Activated CD8-positive, alpha-beta T cell treated with anti-CD3 and anti-CD28 coated beads for 36 hours (primary cell): ENCODE measurements around the gene C10orf90. TPM values are rescaled to one million over a fixed set of nuclear protein-coding genes. Genes with fewer than 3 reads are reported as not detected.

Experiments used
- ATAC-seq: fragments of 200-7000 bp; cut with Tn5 transposase; one replicate; pipeline ENCODE4 v1.10.0; 2021; ENCODE audit warnings: mild to moderate bottlenecking, moderate library complexity
- CTCF ChIA-PET: fragments of 350-600 bp; sonication (Branson Sonifier 250); formaldehyde crosslinking; loops from one replicate; lab custom pipeline; 2021; ENCODE audit warnings: antibody characterized with exemption; lab: Charles Lee
- POLR2A ChIA-PET: fragments of 350-600 bp; sonication (Branson Sonifier 250); formaldehyde crosslinking; loops from one replicate; lab custom pipeline; 2021; ENCODE audit warnings: antibody characterized with exemption; lab: Charles Lee
- DNase-seq: peaks from one replicate; pipeline ENCODE4 v3.0.0-alpha.2; 2020
- H3K27ac Mint-ChIP-seq: one replicate; pipeline ENCODE4 v1.8.0; 2021; ENCODE audit warnings: mild to moderate bottlenecking, mixed read lengths
- H3K27me3 Mint-ChIP-seq: one replicate; pipeline ENCODE4 v1.8.0; 2021; ENCODE audit warnings: mixed read lengths
- H3K36me3 Mint-ChIP-seq: one replicate; pipeline ENCODE4 v1.8.0; 2021; ENCODE audit warnings: low read depth, mixed read lengths
- H3K4me1 Mint-ChIP-seq: one replicate; pipeline ENCODE4 v1.8.0; 2021; ENCODE audit warnings: low read depth, mixed read lengths
- H3K4me3 Mint-ChIP-seq: one replicate; pipeline ENCODE4 v1.8.0; 2021; ENCODE audit warnings: mild to moderate bottlenecking, moderate library complexity, mixed read lengths
- H3K9me3 Mint-ChIP-seq: one replicate; pipeline ENCODE4 v1.8.0; 2021; ENCODE audit warnings: mixed read lengths
- intact Hi-C: fragments of 100-400 bp; cut with micrococcal nuclease; formaldehyde crosslinking; loops from one replicate; pipeline ENCODE4 v1.10.0; 2022
- total RNA-seq, 2 experiments: library from RNA; stranded (reverse); gene quantifications; one replicate each; pipeline ENCODE4 v1.2.3, GENCODE V29; 2021
- TF ChIP-seq, protein P1 (sequence below): fragments of 200-600 bp; IDR thresholded peaks from one replicate; pipeline ENCODE4 v1.8.0; 2022; ENCODE audit warnings: antibody characterized with exemption, mild to moderate bottlenecking

Gene C10orf90
- total RNA-seq, 2 experiments from 2014 or later: not detected

DNA sequence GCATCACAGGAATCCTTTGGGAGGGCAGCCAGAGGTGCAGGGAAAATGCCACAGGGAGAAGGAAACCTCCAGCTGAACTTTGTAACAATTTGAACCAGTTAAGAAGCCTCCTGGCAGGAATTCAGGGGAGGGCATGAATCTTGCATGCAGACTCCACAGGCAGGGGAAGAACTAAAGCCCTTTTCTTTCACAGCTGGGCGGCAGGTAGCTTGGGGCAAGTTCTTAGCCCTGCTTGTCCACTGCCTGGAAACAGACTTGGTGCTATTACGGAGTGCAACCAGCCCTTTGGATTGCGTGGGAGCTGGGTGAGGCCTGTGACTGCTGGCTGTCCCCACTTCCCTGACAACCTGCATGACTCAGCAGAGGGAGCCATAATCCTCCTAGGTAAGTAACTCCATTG lies 230.6 kb downstream of the C10orf90 start:
- no peak for ATAC-seq
- TF ChIP-seq, protein P1, sequence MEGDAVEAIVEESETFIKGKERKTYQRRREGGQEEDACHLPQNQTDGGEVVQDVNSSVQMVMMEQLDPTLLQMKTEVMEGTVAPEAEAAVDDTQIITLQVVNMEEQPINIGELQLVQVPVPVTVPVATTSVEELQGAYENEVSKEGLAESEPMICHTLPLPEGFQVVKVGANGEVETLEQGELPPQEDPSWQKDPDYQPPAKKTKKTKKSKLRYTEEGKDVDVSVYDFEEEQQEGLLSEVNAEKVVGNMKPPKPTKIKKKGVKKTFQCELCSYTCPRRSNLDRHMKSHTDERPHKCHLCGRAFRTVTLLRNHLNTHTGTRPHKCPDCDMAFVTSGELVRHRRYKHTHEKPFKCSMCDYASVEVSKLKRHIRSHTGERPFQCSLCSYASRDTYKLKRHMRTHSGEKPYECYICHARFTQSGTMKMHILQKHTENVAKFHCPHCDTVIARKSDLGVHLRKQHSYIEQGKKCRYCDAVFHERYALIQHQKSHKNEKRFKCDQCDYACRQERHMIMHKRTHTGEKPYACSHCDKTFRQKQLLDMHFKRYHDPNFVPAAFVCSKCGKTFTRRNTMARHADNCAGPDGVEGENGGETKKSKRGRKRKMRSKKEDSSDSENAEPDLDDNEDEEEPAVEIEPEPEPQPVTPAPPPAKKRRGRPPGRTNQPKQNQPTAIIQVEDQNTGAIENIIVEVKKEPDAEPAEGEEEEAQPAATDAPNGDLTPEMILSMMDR: no peak
- Mint-ChIP-seq H3K36me3 (no peaks in the 10 kb centered on the region), H3K27me3 (peaks cover 4% of the 10 kb centered on the region), H3K4me3 (no peak overlapping the region), H3K9me3 (no peaks in the 10 kb centered on the region), H3K4me1 (no peaks in the 10 kb centered on the region), H3K27ac (no peak overlapping the region)
- CTCF ChIA-PET: no interaction called here
- POLR2A ChIA-PET: interaction anchor here (0.6 kb wide), 1 partner anchor 9 kb away, joined by 3 read pairs; no protein-coding TSS in a partner anchor
- intact Hi-C loops: no loop called here
- no peak for DNase-seq

DNA sequence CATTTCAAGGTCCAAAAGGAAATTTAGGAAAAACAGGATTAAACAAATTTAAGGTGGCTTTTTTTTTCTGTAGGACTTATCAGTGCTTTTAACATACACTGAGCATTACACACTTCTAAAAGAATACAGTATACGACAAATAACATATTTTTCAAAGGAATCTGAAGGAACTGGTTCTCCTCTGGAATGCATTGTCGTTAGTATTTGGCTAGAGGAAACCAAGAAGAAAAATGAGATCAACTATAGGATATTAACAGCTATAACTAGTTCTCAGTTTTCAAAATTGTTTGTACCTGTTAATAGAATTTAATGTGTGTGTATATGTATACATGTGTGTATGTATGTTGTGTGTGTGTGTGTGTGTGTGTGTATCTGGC lies 232.1 kb downstream of the C10orf90 start:
- ATAC-seq (no peak), DNase-seq (no peak)
- intact Hi-C loops: no loop called here
- H3K9me3 Mint-ChIP-seq: no peaks in the 10 kb centered on the region
- ChIA-PET POLR2A (no interaction called here), CTCF (no interaction called here)
- H3K36me3 Mint-ChIP-seq: no peaks in the 10 kb centered on the region
- no peaks in the 10 kb centered on the region for H3K4me1 Mint-ChIP-seq
- TF ChIP-seq, protein P1: no peak
- H3K4me3 Mint-ChIP-seq: no peak overlapping the region
- H3K27ac Mint-ChIP-seq: no peak overlapping the region
- peaks cover 4% of the 10 kb centered on the region for H3K27me3 Mint-ChIP-seq

DNA sequence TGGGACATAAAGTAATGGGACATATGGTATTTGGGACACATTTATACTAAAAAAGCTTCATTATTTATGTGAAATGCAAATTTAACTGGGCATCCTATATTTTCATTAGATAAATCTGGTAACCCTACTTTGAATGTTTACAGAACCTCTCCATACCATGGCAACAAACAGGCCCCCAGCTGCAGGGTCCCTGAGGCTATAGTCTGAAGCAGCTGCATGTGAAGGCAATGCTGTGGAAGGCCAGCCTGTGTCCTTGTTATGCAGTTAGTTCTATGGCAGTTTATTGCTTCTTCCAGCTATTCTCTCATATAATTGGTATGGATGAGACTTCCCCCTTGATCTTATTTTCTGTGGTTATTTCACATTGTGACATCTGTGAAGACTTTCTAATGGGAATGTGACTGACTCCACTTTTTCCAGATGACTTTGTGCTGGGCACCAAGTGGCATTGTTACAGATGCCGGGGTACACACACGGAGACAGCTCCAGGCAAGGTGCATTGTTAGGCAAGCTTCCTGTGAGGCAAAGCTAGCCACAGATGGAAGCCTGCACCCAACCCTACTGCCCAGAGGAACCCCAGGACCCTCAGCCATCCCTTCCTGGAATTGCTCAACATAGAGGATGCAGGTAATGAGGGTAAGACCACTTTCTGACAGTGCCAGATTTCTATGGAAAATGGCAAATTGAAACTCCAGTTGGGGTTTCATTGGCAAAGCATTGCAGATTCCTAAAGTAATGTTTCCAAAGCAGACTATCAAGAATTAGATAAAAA lies 232.7 kb downstream of the C10orf90 start:
- Mint-ChIP-seq H3K4me3 (no peak overlapping the region), H3K27ac (no peak overlapping the region)

DNA sequence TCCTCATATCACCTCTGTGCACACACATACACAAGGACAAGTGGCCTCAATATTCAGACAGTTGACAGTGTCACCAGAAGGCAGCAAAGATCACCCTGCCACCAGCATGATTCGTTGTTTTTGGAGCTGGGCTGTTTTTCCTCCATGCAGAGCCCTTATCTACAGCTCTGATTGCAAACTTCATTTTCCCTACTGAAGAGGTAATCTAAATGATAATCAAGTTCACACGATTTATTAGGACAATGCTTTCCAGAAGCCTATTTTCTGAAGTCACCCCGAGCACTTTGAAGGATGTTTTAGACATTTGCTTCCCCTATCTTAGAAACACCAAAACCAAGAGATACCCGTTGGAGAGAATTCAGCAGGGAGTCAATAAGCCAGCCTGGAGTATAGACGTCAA lies 236.3 kb downstream of the C10orf90 start:
- intact Hi-C loops: no loop called here
- TF ChIP-seq, protein P1: no peak
- POLR2A ChIA-PET: no interaction called here

More for the DNA sequence above, 232.7 kb downstream of the C10orf90 start:
- ChIA-PET CTCF (no interaction called here), POLR2A (no interaction called here)
- Mint-ChIP-seq H3K9me3 (peaks cover under 1% of the 10 kb centered on the region), H3K27me3 (peaks cover 4% of the 10 kb centered on the region), H3K36me3 (no peaks in the 10 kb centered on the region), H3K4me1 (no peaks in the 10 kb centered on the region)
- ATAC-seq (no peak), DNase-seq (no peak)
- intact Hi-C loops: no loop called here
- TF ChIP-seq, protein P1: no peak

DNA sequence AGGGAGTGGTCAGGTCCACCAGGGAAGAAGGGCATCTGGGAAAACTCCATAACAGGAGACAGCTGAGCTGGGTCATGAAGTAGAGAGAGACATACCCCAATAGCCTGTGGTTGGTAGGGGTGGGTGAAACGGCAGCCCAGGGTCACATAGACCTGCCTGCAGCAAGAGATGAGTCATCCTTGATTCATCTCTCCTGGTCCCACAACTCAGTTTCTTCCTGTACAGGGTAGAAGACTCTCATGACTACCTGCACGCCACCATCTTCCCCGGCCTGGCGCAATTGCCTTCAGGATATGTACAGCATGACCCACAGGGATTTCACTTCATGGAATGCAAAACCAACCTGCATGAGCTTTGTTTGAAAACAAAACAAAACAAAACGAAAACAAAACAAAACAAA lies 237.1 kb downstream of the C10orf90 start:
- no peaks in the 10 kb centered on the region for H3K36me3 Mint-ChIP-seq
- peaks cover 5% of the 10 kb centered on the region for H3K9me3 Mint-ChIP-seq
- TF ChIP-seq, protein P1: no peak
- DNase-seq: peak; percentile 5
- ATAC-seq: peak; percentile 58
- H3K4me3 Mint-ChIP-seq: no peak overlapping the region
- ChIA-PET CTCF (no interaction called here), POLR2A (no interaction called here)
- peaks cover 4% of the 10 kb centered on the region for H3K27me3 Mint-ChIP-seq
- H3K4me1 Mint-ChIP-seq: no peaks in the 10 kb centered on the region
- intact Hi-C loops: no loop called here
- H3K27ac Mint-ChIP-seq: no peak overlapping the region

More for the DNA sequence above, 236.3 kb downstream of the C10orf90 start:
- Mint-ChIP-seq H3K27me3 (peaks cover 4% of the 10 kb centered on the region), H3K9me3 (peaks cover 3% of the 10 kb centered on the region), H3K4me3 (no peak overlapping the region), H3K4me1 (no peaks in the 10 kb centered on the region), H3K27ac (no peak overlapping the region), H3K36me3 (no peaks in the 10 kb centered on the region)
- CTCF ChIA-PET: no interaction called here
- ATAC-seq (no peak), DNase-seq (no peak)
